Measurements from ENCODE around the gene TMEM121B.

DNA sequence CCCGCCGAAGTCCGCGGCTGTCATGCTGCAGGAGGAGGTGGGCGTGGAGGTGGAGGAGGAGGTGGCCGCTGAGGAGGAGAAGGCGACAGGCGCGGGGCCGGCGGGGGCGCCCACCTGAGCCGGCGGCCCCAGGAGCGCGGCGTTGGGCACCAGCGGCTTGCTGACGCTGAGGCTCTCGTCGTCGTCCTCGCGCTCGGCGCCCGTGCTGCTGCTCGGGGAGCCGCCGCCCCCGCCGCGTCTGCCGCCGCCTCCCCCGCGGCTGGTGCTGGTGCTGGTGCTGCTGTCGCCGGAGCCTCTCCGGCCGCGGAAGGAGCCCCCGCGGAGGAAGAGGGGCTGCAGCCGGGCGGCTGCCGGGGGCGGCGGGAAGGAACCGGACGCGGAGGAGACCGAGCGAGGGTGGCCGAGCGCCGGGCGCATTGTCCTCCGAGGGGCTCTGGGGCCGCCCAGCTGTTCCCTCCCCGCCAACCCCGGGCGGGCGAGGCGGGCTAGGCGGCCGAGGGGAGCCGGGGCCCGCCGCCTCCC, 388 bp downstream of the TMEM121B start:
- TF ChIP-seq POLR2AphosphoS5 (IDR thresholded peaks at IDR 0.05; ENCODE audit: low read depth, low read length), result no peak
- no peak for TF ChIP-seq SMC3 (IDR thresholded peaks at IDR 0.05; ENCODE audit: low read depth, low read length)
- TF ChIP-seq CTCF (IDR thresholded peaks at IDR 0.05), result no peak
- TF ChIP-seq TCF12 (IDR thresholded peaks at IDR 0.05), result no peak
- no peak for TF ChIP-seq RAD21 (IDR thresholded peaks at IDR 0.05; ENCODE audit: low read length)
- TF ChIP-seq REST (IDR thresholded peaks at IDR 0.05; ENCODE audit: low read depth, low read length), result no peak
- TF ChIP-seq YY1 (IDR thresholded peaks at IDR 0.05; ENCODE audit: low read depth), result no peak
- no peak for TF ChIP-seq FOXM1 (IDR thresholded peaks at IDR 0.05; ENCODE audit: low read depth)
